ENCODE results near the gene LTF.
A peak's percentile ranks its signal among the peaks of the same experiment; 100 is the strongest.
"Not testable (repeated sequence)": the region's sequence is repeated elsewhere in the genome, so short reads cannot be mapped to it uniquely, and the experiment has no call there.

The LTF gene

GRCh38 chr3:46464326-46465195 lies at the start of gene LTF:
TSS of gene LTF (minus strand) at chr3:46464905. CDS start at chr3:46464867, 38 bp downstream.
- no peak for DNase-seq

- DNase-seq = no peak
Observed at GRCh38 chr3:46512191-46512749, 47.6 kb upstream of the LTF start.

DNA sequence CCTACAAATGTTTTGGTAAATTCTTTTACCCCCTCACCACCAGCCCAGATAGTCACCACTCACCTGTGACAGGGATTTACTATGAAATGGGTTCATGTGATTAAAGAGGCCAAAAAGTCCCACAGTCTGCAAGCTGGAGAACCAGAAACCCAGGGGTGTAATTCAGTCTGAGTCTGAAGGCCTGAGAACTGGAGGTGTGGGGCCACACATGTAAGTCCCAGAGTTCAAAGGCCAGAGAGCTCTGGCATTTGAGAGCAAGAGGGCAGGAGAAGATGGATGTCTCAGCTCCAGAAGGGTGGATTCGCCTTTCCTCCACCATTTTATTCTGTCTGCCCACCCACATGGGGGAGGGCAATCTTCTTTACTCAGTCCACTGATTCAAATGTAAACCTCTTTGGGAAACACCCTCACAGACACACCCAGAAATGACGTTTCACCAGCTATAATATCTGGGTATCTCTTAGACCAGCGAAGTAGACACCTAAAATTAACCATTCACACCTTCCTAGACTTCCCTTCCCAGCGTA lies 45.0 kb upstream of the LTF start:
- no peak for DNase-seq

- DNase-seq = no peak
Observed at GRCh38 chr3:46508850-46509591, 44.3 kb upstream of the LTF start.

DNA sequence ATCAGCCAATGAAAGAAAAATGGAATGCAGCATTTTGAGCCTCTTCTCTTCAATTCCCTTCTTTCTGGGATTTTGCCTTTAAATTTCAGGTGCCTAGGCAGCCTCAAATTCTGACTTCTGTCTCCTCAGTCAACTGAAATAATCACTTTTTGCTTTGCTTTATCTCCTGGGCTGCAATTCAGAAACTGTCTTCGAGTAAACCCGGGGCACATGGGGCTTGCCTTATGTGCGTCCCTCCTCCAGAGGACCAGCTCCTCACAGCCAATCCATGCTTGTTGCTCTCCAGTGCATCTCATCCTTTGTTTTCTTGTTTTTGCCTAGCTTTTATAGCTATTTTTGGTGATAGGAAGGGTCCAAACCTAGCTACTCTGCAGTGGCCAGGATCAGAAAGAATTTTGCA lies 41.8 kb upstream of the LTF start:
- DNase-seq = no peak

GRCh38 chr3:46505953-46506352 lies 41.2 kb upstream of the LTF start:
- DNase-seq = no peak

DNA sequence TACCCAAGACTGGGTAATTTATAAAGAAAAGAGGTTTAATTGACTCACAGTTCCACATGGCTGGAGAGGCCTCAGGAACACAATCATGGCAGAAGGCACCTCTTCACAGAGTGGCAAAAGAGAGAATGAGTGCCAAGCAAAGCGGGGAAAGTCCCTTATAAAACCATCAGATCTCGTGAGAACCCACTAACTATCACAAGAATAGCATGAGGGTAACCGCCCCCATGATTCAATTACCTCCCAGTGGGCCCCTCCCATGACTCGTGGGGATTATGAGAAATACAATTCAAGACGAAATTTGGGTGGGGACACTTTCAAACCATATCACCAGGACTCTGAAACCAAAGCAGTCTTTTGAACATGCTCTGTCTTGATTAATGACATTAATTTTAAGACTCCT lies 40.1 kb upstream of the LTF start:
- DNase-seq = no peak

DNA sequence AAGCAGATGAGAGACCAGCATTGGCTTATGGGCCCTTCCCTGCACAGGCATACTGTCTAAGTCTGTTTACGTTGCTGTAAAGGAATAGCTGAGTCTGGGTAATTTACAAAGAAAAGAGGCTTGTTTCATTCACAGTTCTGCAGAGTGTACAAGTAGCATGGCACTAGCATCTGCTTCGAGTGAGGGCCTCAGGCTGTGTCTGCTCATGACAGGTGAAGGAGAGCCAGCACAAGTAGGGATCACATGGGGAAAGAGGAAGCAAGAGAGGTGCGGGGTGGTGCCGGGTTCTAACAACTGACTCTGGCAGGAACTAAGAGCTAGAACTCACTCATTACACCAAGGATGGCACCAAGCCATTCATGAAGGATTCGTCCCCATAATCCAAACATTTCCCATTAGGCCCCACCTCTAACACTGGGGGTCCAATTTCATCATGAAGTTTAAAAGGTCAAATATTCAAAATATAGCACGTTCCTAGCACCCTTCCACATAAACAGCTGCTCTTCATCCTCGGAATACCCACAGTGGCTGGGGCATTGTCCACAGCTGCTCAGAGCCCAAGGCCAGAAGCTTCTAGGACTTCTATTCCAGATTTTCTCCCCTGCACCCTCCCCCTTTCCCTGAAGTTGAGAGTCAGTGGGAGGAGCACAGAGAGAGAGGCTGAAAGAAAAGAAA lies 38.6 kb upstream of the LTF start:
- DNase-seq = no peak

DNA sequence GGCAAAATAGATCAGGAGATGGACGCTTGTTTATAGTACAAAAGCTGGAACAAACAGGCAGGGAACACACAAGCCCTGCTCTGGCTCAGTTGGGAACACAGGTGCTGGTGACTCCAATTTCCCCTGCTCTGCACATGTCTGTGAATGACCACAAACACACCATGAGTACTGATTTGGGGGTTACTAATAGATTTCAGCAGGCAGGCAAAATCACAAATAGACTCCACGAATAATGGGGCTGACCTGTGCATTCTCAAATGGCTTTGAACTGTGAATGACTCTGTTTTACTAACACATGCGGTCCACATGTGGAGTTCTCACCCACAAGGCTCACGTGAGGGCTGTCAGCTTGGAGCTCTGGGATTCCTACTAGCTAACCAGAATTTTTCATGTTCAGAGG lies 37.0 kb upstream of the LTF start:
- DNase-seq = no peak

GRCh38 chr3:46500656-46501635 lies 36.2 kb upstream of the LTF start:
- DNase-seq = no peak

DNA sequence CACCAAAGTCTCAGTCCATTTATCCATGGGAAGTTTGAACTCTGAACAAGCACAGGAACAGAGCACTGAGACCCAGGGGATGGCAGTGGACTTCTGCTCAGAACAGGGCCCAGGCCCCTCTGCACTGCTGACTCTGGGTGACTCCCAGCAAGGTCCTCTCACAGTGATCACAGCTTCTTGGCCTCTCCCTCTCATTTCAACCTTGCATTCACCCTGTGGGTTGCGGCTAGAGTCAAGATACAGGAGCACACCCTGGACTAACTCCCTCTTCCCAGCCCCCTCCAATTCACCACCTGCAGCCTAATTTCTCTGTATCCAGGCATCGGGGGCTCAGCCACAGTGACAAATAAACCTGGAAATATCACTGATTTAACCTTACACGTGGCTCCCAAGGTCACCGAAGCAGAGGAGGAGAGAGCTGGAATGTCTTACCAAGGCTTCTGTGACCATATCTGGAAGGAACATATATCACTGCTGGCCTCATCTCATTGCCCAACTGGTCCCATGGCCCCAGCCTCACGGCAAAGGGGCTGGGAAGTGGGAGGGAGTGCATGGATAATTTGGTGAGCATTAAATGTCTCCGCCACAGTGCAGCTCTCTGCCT lies 34.3 kb upstream of the LTF start:
- DNase-seq = no peak

DNA sequence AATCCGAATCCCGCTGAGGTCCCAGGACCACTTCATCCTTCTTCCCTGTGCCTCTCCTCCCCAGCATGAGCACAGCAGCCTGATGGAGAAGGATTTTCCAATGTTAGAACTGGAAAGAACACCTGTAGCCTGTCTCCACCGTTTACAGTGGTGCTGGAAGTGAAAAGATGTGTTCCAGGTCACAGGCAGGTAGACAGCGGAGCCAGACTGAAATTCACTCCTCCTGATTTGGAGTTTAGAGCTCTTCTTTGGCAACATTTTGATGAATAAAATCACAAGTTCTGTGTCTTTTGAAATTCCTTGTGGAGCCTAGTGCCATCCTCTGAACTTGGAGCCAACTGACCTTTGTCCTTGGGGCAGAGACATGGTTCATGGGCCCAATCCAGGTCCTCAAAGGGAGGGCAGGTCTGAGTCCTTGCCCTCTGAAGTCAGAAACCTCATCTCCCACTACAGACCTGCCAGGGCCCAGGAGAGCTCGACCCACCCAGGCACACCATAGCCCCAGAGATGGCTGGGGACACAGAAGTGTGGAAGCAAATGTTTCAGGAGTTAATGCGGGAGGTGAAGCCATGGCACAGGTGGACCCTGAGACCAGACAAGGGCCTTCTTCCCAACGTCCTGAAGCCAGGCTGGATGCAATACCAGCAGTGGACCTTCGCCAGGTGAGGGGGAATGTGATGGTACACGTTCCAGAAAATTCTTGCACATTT lies 33.0 kb upstream of the LTF start, which contains the start of gene RTP3:
Gene RTP3 (plus strand): TSS at position 421 of the 710 bp plus-strand sequence. CDS start 87 bp downstream, at position 508.
- no peak for DNase-seq

DNA sequence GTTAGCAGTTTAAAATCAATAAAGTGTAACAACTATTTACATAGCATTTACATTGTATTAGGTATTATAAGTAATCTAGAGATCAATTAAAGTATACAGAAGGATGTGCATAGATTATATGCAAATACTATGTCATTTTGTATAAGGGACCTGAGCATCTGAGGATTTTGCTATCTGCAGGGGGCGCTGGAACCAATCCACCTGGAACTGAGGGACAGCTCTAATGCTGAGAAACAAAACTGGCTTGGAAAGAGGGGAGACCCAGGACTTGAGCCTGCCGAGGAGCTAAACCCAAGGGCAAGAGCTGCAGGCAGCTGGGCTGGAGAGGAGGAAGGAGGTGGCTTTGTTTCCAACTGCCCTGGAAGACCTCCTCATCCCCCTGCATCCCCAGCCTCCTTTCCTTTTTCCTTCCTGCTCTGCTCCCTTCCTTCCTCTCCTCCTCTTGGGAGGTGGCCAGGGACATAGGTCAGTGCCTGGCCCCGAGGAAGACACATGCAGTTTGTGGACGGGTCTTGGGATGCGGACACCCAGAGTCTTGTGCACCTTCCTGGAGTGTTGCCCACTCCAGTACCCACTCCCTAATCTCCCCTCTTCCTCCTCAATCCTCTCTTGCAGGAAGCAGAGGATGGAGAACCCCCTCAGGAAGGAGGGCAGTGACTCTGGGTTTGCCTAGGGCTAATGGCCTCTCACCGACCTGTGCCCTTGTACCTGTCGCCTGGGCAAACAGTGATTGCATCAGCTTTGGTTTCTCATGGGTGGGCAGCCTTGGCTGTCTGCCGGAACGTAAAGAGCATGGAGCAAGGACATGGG lies 32.2 kb upstream of the LTF start:
- peak; percentile 24 for DNase-seq

DNA sequence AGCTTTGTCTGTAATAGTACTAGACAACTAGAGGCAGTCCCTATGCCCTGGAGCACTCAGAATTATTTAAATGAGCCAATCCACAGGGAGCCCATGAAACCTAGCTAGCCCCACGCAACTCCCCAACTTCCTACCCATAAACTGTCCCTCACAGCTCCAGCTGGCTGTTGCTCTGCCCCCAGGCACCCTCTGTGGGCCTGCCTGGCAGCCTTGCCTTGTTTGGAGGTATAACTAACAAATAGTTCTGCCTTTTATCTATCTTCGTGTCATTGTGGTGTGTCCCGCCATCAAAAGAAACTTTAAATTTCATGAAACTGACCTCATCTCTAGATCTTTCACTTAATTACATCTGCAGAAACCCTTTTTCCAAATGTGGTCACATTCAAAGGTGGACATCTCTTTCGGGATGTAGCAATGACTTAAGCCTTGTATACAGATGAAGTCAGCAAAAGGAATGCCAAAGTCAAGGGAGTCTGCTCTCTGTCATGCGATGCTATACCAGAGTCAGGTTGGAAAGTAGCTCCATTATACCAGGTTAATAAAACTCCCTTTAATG lies 31.3 kb upstream of the LTF start:
- no peak for DNase-seq

DNA sequence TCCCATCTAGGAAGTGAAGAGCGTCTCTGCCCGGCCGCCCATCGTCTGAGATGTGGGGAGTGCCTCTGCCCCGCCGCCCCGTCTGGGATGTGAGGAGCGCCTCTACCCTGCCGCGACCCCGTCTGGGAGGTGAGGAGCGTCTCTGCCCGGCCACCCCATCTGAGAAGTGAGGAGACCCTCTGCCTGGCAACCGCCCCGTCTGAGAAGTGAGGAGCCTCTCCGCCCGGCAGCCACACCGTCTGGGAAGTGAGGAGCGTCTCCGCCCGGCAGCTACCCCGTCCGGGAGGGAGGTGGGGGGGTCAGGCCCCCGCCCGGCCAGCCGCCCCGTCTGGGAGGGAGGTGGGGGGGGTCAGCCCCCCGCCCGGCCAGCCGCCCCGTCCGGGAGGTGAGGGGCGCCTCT lies 29.8 kb upstream of the LTF start:
- not testable (repeated sequence) for DNase-seq

DNA sequence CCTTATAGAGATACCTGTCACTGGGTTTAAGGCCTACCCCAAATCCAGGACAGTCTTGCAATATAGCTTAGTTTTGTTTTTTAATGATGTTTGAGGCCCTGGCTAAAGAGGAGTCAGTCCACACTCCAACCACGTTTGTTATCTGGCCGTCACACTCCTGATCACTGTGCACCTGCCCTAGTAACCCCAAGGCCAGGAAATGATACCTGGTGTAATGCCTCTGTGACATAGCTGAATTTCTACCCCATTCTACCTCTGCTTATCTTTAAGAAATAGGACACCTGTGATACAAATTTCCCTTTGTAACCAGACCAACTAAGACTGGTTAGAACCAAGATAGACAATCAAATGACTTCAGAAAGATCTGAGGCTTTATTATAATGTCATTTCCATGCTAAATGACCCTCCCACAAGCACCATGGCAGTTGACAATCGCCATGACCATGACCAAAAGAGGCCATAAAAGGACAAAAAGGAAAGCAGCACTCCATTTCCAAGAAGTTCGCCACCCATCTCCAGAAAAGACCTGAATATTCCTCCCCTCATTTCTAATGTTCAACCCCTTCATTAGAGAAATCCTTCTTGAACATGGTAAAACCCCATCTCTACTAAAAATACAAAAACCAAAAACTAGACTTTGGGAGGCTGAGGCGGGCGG lies 28.3 kb upstream of the LTF start:
- DNase-seq = no peak

GRCh38 chr3:46491089-46492070 lies 26.7 kb upstream of the LTF start:
- no peak for DNase-seq
